Measurements from ENCODE around the gene ARL15.

DNA sequence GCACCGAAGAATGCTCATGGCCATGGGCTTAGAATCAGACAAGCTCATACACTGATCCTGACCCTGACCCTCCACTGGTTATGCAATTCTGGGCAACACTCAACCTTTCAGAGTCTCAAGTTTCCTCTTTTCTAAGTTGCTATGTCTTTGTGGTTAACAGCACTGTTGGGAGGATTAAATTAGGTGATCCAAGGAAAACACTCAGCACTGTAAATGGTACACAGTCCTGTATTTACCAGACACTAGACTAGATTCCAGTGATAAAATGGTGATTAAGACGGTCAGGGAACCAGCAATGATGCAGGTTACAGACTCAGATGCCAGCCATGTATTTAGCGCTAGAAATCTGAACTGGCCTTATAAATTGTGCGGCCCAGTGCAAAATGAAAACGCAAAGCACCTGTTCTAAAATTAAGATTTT, 8.1 kb downstream of the ARL15 start:
- no peak for TF ChIP-seq POLR2A (IDR thresholded peaks at IDR 0.05; ENCODE audit: low read depth, low read length)
- TF ChIP-seq TAF1 (IDR thresholded peaks at IDR 0.05; ENCODE audit: low read depth, low read length): no peak
- TF ChIP-seq POLR2AphosphoS5 (IDR thresholded peaks at IDR 0.05; ENCODE audit: low read depth, low read length): no peak

Measured in GM12891 (cell line).